Fibroblast of villous mesenchyme (primary cell): Measurements from ENCODE around the gene PRPF40B. TPM values are rescaled to one million over a fixed set of nuclear protein-coding genes. Genes with fewer than 3 reads are reported as not detected.
"Not testable (repeated sequence)": the region's sequence is repeated elsewhere in the genome, so short reads cannot be mapped to it uniquely, and the experiment has no call there.

Experiments
- DNase-seq: peaks from one replicate; pipeline ENCODE4 v3.0.0-alpha.2; 2010; ENCODE audit warnings: low read depth
- H3K4me3 ChIP-seq: 2 replicates; pipeline ENCODE4 v1.5.1; 2011; ENCODE audit warnings: low read depth, mild to moderate bottlenecking, low read length
- CTCF ChIP-seq: IDR thresholded peaks from 2 replicates; pipeline ENCODE4 v1.5.1; 2012; ENCODE audit warnings: low read depth, mild to moderate bottlenecking, low read length; ENCODE audit not compliant: insufficient read depth
- total RNA-seq: library from RNA; depleted of rRNA; stranded (reverse); fragments of >200 nt; gene quantifications from 2 replicates; pipeline ENCODE4 v1.2.3, GENCODE V29; 2012

The PRPF40B gene
- total RNA-seq, 1 donor = 8.2 TPM

- no peak for TF ChIP-seq CTCF
- no peak overlapping the region for H3K4me3 ChIP-seq
- DNase-seq = no peak
Observed at GRCh38 chr12:49609875-49610154, 13.5 kb upstream of the PRPF40B start.

GRCh38 chr12:49610785-49611184 lies 12.6 kb upstream of the PRPF40B start:
- not testable (repeated sequence) for H3K4me3 ChIP-seq, DNase-seq

- DNase-seq = no peak
- no peak overlapping the region for H3K4me3 ChIP-seq
- TF ChIP-seq CTCF = no peak
Observed at GRCh38 chr12:49612210-49612609, 11.2 kb upstream of the PRPF40B start.

- no peak overlapping the region for H3K4me3 ChIP-seq
- TF ChIP-seq CTCF = no peak
- DNase-seq = peak; percentile 46
Observed at GRCh38 chr12:49615725-49616124, 7.6 kb upstream of the PRPF40B start.

- no peak overlapping the region for H3K4me3 ChIP-seq
- DNase-seq = no peak
- TF ChIP-seq CTCF = no peak
Observed at GRCh38 chr12:49616533-49617219, 6.7 kb upstream of the PRPF40B start.

- TF ChIP-seq CTCF = no peak
- H3K4me3 ChIP-seq = no peak overlapping the region
- no peak for DNase-seq
Observed at GRCh38 chr12:49618576-49618975, 4.8 kb upstream of the PRPF40B start.

GRCh38 chr12:49619286-49619685 lies 4.1 kb upstream of the PRPF40B start:
- H3K4me3 ChIP-seq = no peak overlapping the region
- no peak for TF ChIP-seq CTCF
- DNase-seq = no peak
